Stromal cell of bone marrow (primary cell): Measurements from ENCODE around the gene SPIRE1.
"Not testable (repeated sequence)": the region's sequence is repeated elsewhere in the genome, so short reads cannot be mapped to it uniquely, and the experiment has no call there.

Experiments
- DNase-seq: peaks from one replicate; pipeline ENCODE4 v3.0.0-alpha.2; 2012; ENCODE audit warnings: low read depth

The SPIRE1 gene

GRCh38 chr18:12645751-12646203 lies 12.1 kb downstream of the SPIRE1 start:
- DNase-seq = no peak

DNA sequence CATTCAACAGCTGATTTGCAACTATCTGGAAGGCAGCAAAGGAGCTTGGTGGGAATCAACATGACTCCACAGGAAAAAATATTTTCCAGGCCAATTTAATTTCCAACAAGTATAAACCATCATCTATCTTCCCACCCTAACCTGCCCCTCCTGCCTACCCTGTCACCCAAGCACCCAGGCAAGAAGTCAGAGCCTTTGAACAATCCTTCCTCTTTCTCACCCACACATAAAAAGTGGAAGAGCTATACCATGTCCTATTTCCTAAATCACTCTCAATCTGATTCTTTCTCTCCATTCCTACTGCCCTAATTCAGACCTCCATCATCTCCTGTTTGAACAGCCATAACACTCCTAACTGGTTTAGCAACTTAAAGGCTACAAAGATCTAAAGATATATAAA lies 12.7 kb downstream of the SPIRE1 start:
- DNase-seq = no peak

GRCh38 chr18:12643756-12644155 lies 14.2 kb downstream of the SPIRE1 start:
- not testable (repeated sequence) for DNase-seq

DNA sequence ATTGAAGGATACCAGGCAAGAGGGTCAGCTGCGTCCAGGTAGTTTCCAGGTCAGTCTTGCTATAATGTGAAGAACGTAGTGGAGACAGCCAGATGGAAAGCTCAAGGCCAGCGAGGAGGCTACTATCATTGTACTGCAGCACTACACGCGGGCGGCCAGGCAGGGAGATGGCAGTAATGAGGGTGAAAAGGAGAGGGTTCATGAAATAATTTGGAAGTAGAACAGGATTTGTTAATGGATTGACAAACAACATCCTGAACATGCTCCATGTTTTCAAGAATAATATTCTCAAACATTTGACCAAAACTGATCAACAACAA lies 17.1 kb downstream of the SPIRE1 start:
- DNase-seq = no peak

DNA sequence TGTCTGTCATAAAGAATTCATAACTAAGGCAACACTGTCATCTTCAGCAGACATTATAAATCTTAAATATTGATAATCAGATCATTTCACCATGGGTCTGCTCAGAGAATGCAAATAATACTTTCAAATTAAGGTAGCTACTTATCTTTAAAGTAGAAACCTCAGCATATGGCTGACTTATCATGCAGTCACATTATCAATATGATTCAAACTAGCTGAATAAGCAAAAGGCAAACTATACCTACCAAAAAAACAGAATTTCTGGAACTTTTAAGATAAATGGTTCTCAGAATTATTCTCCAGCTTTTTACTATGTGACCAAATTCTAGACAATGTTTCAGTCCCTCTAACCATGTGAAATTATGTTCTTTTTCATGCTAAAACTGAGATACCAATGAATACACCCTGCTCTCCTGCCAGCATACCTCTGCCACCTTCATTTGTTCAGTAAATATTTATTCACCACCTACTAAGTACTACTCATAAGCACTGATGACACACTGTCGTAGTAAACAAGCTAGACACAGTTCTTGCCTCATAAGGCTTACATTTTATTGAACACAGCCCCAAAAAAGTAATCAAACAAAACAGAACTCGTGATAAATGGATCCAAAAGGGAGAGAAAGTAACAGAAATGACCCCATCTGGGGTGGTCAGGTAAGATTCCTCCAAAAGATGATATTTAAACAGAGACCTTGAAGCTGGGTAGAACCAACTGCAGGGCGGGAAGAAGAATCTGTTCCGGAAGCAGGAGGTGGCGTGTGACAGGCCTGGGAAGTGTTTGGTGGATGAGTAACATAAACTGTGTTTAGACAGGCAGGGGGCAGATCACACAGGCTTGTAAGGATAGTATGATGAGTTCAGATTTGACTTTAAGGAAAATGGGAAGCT lies 17.7 kb downstream of the SPIRE1 start:
- DNase-seq = no peak

GRCh38 chr18:12638644-12639124 lies 19.2 kb downstream of the SPIRE1 start:
- no peak for DNase-seq

- no peak for DNase-seq
These were observed 19.8 kb downstream of the SPIRE1 start for GRCh38 chr18:12637901-12638643.

DNA sequence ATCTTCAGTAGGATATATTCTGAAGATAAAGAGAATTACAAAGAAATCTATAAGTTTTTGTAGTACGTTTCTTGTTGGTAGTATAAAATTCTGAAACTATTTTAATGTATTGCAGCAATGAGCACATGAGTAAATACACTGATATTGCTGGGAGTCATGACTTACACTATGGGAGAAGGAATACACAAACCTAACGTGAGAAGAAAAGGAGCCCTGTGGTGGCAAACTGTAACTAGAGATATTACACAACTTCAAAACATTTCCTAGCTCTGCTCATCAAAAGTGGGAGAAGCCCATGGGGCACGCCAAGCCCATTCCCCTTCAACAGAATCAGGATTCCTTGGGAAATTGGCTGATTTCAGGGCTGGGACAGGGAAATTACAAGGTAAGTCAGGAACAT lies 20.5 kb downstream of the SPIRE1 start:
- no peak for DNase-seq

- DNase-seq = no peak
These were observed 26.0 kb downstream of the SPIRE1 start for GRCh38 chr18:12631831-12632477.

- DNase-seq = no peak
These were observed 27.8 kb downstream of the SPIRE1 start for GRCh38 chr18:12630136-12630535.

DNA sequence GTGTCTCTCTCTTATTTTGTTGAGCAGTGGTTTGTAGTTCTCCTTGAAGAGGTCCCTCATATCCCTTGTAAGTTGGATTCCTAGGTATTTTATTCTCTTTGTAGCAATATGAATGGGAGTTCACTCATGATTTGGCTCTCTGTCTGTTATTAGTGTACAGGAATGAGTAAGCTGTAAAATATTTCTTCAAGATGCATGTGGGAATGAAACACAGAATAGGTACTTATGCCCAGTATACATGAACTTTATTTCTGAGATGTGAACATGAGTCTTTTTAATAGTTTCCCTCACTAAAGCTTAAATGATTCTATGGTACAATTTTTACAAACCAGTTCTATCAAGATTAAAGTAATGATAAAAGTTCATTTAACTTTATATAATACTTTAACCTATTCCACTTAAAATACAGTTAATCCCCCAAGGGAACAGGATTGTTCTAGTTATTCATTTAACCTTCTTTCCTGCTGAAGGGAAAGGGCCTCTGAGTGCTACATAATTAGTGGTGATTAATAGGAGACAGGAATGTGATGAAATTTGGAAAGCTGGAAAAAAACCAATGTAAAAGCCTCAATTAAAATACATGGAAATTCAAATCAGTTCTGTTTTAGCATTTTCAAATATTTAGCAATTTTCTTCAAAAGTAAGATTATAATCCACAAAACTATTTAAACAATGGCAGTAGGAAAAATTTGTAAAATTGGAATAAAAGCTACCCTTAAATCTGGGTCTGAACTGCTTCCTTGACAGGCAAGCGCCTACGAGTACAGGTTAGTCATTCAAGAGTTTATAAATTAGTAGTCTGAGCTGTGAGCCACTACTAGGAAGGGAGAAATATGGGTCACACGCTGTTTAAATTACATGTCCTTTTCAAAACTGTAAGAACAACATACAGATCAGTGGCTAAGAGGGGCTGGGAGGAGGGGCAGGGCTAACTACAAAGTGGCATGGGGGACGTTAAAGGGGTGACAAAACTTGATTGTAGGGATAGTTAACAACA lies 28.9 kb downstream of the SPIRE1 start:
- DNase-seq = no peak

- DNase-seq = not testable (repeated sequence)
These were observed 30.7 kb downstream of the SPIRE1 start for GRCh38 chr18:12627199-12627598.

DNA sequence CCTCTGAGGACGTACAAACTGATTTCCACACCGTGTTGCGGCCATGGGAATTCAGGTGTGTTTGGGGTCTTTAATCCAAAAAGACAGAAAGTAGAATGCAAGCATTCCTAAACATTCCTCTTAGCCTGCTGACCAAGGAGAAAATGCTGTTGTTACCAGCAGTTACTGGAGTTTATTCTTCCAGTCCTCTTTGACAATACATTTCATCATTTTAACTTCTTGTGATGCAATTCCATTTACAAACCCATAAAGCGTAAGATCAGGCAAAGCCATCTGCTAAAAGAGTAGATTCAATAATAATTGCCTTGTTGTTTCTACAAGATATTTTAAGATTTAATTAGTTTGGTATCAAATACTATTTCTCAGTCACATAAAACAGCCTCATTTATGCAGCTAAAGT lies 32.7 kb downstream of the SPIRE1 start:
- DNase-seq = no peak

- peak; percentile 80 for DNase-seq
These were observed 36.1 kb downstream of the SPIRE1 start for GRCh38 chr18:12621742-12622306.

DNA sequence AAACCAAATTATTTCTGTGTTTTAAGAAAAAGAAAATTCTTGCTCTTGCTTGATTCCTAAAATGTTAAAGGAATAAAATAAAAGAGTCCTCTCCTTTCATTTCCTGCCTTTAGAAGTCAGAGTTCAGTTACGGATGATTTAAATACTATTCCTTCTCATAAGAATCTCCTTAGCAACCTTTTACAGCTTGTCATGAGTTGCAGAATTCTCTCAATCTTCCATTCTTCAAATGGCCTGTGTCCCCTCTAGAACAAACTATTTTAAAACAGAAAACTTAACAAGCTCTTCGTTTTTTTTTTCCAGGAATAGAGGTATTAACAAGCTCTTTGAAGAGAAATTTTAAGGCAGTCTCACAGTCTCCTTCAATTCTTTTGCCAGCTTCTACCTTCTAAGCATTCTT lies 42.2 kb downstream of the SPIRE1 start:
- DNase-seq = no peak

DNA sequence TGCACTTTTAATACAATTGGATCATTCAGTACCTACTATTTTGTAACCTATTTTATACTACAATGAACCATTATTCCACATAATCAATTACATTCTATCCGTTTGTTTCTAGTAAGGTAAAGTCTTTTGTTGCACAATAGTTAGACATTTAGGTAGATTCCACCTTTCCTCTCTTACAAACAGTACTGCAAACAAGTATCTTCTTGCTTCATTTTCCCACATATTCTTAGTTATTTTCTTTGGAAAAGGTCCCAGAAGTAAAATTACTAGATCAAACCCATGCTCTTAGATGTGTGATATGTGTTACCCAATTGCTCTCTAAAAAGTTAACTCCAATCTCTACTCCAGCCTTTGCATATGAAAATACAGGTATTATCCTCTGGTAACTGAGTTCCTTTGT lies 49.6 kb downstream of the SPIRE1 start:
- peak; percentile 38 for DNase-seq

DNA sequence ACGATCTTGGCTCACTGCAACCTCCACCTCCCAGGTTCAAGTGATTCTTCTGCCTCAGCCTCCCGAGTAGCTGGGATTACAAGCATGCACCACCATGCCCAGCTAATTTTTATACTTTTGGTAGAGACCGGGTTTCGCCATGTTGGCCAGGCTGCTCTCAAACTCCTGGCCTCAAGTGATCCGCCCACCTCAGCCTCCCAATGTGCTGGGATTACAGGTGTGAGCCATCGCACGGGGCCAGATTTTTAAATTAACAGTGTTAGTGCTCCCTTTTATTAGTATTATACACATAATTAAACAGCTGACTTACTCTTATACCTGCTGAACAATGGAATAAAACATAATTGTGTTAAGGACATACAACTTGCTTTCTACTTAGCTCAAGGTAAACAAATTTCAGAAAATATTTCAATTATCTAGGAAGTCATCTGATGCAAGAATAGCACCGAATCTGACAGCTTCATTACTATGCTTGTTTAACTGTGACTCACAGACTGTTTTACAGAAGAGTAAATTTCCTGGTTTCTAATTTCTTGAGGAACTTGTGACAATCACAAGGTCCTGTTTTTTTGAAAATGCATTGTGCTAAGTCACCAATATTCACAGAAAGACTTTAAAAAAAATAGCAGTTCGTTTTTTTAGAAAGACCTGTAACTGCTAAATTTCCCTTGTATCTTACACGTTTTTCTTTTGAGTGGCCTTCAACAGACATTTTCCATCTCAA lies 51.2 kb downstream of the SPIRE1 start:
- DNase-seq = peak; percentile 64

GRCh38 chr18:12604445-12605007 lies 53.4 kb downstream of the SPIRE1 start:
- DNase-seq = no peak

DNA sequence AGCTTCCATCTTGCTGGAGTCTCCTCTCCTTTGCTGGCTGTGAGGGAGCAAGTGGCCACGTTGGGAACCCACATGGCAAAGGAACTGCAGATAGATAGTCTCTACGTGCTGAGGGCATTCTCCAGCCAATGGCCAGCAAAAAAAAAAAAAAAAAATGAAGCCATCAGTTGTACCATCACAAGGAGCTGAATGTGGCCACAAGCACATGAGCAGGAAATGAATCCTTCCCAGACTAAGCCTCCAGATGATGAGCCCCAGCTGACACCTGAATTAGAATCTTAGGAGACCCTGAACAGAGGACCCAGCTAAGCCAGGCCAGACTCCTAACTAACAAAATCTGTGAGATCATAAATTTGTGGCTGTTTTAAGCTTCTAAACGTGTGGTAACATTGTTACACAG lies 57.9 kb downstream of the SPIRE1 start:
- no peak for DNase-seq

DNA sequence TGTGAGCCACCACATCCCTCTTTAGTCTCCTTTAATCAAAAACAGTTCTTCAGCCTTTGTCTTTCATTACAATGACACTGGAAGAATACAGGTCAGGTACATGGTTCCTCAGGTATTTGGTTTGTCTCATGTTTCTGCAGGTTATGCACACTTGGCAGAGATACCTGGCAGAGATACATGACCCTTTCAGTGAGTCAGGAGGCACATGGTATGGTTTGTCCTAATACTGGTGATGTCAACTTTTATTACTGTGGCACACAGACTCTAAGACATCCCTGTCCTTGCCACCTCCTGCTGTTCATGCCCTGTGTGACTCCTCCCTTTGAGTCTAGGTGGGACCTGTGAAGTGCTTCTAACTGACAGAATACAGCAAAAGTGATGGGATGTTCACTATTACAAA lies 58.4 kb downstream of the SPIRE1 start:
- DNase-seq = no peak
